ENCODE results near the gene SURF4. TPM values are rescaled to one million over a fixed set of nuclear protein-coding genes. Genes with fewer than 3 reads are reported as not detected.

The SURF4 gene
- total and polyA plus RNA-seq, 2 of the 13 experiments (the other 11 are each of a cell fraction or from before 2014, with no cell fraction given) = 220 to 265 TPM

GRCh38 chr9:133417541-133418461 lies 41.9 kb upstream of the SURF4 start, which contains the start of gene REXO4 (continued):
- TF ChIP-seq ZNF776 (CRISPR knock-in tag; IDR thresholded peaks at IDR 0.05) = peak; percentile 72; the same call in 1 of the 2 replicates
- peak; percentile 83; the same call in 1 of the 2 replicates for TF ChIP-seq IRF9 (CRISPR knock-in tag; IDR thresholded peaks at IDR 0.05; ENCODE audit: borderline replicate concordance)
- TF ChIP-seq ZFP91 (CRISPR knock-in tag; IDR thresholded peaks at IDR 0.05; ENCODE audit: borderline replicate concordance) = peak; percentile 98
- TF ChIP-seq CEBPB (IDR thresholded peaks at IDR 0.05; ENCODE audit: borderline replicate concordance, low read depth, low read length) = no peak; the same call in 1 of the 2 replicates
- TF ChIP-seq MTF1 (CRISPR knock-in tag; IDR thresholded peaks at IDR 0.05) = no peak
- TF ChIP-seq ZNF143 (CRISPR knock-in tag; IDR thresholded peaks at IDR 0.05) = peak; percentile 58
- TF ChIP-seq IKZF5 (CRISPR knock-in tag; IDR thresholded peaks at IDR 0.05) = peak; percentile 86
- TF ChIP-seq ZNF563 (CRISPR knock-in tag; IDR thresholded peaks at IDR 0.05) = 0 out of 2 replicates have a peak, but pooled peaks have one; percentile 72
- peak; percentile 77; the same call in 1 of the 2 replicates for TF ChIP-seq ZNF710 (CRISPR knock-in tag; IDR thresholded peaks at IDR 0.05; ENCODE audit: borderline replicate concordance)
- TF ChIP-seq ZNF441 (CRISPR knock-in tag; IDR thresholded peaks at IDR 0.05; ENCODE audit: borderline replicate concordance) = no peak
- TF ChIP-seq ZBTB4 (CRISPR knock-in tag; IDR thresholded peaks at IDR 0.05; ENCODE audit: borderline replicate concordance) = no peak
- no peak for TF ChIP-seq ZFAT (CRISPR knock-in tag; conservative IDR thresholded peaks at IDR 0.05)
- TF ChIP-seq CREB3 (CRISPR knock-in tag; IDR thresholded peaks at IDR 0.05) = peak; percentile 29; the same call in 1 of the 2 replicates
- TF ChIP-seq HOXA5 (CRISPR knock-in tag; IDR thresholded peaks at IDR 0.05) = peak; percentile 71; the same call in 1 of the 2 replicates
- TF ChIP-seq ZFP36 (IDR thresholded peaks at IDR 0.05; ENCODE audit: borderline replicate concordance, low read depth, low read length, partially characterized antibody) = no peak
